OCI-LY3 (cell line): ENCODE data around the gene RAD1.

Experiments used
- CTCF ChIP-seq: fragments of 200-600, 300-600 bp; sonication (generic); IDR thresholded peaks from 2 replicates; pipeline ENCODE4 v1.5.1; 2014; ENCODE audit warnings: antibody characterized with exemption, low read length, low read depth
- EZH2phosphoT487 ChIP-seq: fragments of 200-600 bp; shearing (Covaris generic); IDR thresholded peaks from 2 replicates; pipeline ENCODE4 v1.6.1; 2018; ENCODE audit warnings: antibody characterized with exemption, mixed run types, low read depth

GRCh38 chr5:34863946-34864345 lies 51.4 kb downstream of the RAD1 start:
- no peak for TF ChIP-seq CTCF
- TF ChIP-seq EZH2phosphoT487, result no peak
